Measurements from ENCODE around the gene BABAM2.

DNA sequence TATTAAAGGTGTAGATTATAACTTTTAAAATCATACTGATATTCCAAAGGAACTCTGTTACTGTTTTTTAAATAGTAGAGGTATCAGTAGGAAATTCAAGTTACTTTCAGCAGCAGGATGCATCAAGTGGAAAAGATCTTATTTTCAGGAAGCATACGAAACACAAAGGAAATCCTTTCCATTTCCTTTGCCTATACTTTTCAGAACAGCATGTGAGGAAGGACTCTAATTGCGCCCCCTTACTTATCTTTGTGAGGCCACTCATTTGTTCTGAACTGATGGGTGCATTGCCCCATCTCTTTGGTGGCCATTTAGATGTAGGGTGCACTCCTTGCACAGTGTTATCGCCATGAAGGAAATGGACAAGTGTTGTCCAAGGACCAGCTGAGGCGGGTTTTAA is 145.3 kb downstream of the BABAM2 start:
- TF ChIP-seq POLR2AphosphoS5 (IDR thresholded peaks at IDR 0.05; ENCODE audit: low read depth) (no peak), EZH2phosphoT487 (IDR thresholded peaks at IDR 0.05; ENCODE audit: unreplicated experiment) (no peak), CREB1 (CRISPR knock-in tag; IDR thresholded peaks at IDR 0.05; ENCODE audit: low read depth) (no peak), EZH2 (IDR thresholded peaks at IDR 0.05; ENCODE audit: low read depth, unreplicated experiment) (no peak), ZNF331 (CRISPR knock-in tag; IDR thresholded peaks at IDR 0.05; ENCODE audit: low read depth) (no peak), ZNF462 (CRISPR knock-in tag; IDR thresholded peaks at IDR 0.05) (no peak), JUNB (IDR thresholded peaks at IDR 0.05; ENCODE audit: unreplicated experiment) (no peak), ZNF114 (CRISPR knock-in tag; IDR thresholded peaks at IDR 0.05) (no peak), STAT1 (IDR thresholded peaks at IDR 0.05; ENCODE audit: unreplicated experiment) (no peak), ETS1 (IDR thresholded peaks at IDR 0.05) (no peak), NANOG (IDR thresholded peaks at IDR 0.05; ENCODE audit: borderline replicate concordance) (no peak)
- TF ChIP-seq, protein P1, sequence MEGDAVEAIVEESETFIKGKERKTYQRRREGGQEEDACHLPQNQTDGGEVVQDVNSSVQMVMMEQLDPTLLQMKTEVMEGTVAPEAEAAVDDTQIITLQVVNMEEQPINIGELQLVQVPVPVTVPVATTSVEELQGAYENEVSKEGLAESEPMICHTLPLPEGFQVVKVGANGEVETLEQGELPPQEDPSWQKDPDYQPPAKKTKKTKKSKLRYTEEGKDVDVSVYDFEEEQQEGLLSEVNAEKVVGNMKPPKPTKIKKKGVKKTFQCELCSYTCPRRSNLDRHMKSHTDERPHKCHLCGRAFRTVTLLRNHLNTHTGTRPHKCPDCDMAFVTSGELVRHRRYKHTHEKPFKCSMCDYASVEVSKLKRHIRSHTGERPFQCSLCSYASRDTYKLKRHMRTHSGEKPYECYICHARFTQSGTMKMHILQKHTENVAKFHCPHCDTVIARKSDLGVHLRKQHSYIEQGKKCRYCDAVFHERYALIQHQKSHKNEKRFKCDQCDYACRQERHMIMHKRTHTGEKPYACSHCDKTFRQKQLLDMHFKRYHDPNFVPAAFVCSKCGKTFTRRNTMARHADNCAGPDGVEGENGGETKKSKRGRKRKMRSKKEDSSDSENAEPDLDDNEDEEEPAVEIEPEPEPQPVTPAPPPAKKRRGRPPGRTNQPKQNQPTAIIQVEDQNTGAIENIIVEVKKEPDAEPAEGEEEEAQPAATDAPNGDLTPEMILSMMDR (conservative IDR thresholded peaks at IDR 0.05; ENCODE audit: low read depth in 2 of 2): peak in 1 of 2 experiments; percentile 21; a peak in 1 of 4 replicates
- TF ChIP-seq, protein P2, sequence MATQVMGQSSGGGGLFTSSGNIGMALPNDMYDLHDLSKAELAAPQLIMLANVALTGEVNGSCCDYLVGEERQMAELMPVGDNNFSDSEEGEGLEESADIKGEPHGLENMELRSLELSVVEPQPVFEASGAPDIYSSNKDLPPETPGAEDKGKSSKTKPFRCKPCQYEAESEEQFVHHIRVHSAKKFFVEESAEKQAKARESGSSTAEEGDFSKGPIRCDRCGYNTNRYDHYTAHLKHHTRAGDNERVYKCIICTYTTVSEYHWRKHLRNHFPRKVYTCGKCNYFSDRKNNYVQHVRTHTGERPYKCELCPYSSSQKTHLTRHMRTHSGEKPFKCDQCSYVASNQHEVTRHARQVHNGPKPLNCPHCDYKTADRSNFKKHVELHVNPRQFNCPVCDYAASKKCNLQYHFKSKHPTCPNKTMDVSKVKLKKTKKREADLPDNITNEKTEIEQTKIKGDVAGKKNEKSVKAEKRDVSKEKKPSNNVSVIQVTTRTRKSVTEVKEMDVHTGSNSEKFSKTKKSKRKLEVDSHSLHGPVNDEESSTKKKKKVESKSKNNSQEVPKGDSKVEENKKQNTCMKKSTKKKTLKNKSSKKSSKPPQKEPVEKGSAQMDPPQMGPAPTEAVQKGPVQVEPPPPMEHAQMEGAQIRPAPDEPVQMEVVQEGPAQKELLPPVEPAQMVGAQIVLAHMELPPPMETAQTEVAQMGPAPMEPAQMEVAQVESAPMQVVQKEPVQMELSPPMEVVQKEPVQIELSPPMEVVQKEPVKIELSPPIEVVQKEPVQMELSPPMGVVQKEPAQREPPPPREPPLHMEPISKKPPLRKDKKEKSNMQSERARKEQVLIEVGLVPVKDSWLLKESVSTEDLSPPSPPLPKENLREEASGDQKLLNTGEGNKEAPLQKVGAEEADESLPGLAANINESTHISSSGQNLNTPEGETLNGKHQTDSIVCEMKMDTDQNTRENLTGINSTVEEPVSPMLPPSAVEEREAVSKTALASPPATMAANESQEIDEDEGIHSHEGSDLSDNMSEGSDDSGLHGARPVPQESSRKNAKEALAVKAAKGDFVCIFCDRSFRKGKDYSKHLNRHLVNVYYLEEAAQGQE (IDR thresholded peaks at IDR 0.05; ENCODE audit: unreplicated experiment): no peak
